GM06990 (cell line): Measurements from ENCODE around the gene PTCD1.

Experiments used
- DNase-seq: peaks from one replicate; pipeline ENCODE4 v3.0.0-alpha.2; 2011; ENCODE audit not compliant: insufficient read length; ENCODE audit errors: extremely low read depth
- H3K27me3 ChIP-seq: replicated peaks from 2 replicates; pipeline ENCODE4 v1.6.0; 2011; ENCODE audit warnings: low read length; ENCODE audit not compliant: control insufficient read depth, insufficient read depth
- H3K36me3 ChIP-seq: 2 replicates; pipeline ENCODE4 v1.5.1; 2011; ENCODE audit warnings: low read length; ENCODE audit not compliant: control insufficient read depth, insufficient read depth
- H3K4me3 ChIP-seq: replicated peaks from 2 replicates; pipeline ENCODE4 v1.5.1; 2011; ENCODE audit warnings: low read depth, mild to moderate bottlenecking, control low read depth, low read length
- TF ChIP-seq, protein P1 (sequence below): IDR thresholded peaks from 2 replicates; pipeline ENCODE4 v1.5.1; 2011; ENCODE audit warnings: low read length, control low read depth, mild to moderate bottlenecking, inconsistent platforms; ENCODE audit not compliant: insufficient read depth, poor library complexity, severe bottlenecking

PTCD1 gene

DNA sequence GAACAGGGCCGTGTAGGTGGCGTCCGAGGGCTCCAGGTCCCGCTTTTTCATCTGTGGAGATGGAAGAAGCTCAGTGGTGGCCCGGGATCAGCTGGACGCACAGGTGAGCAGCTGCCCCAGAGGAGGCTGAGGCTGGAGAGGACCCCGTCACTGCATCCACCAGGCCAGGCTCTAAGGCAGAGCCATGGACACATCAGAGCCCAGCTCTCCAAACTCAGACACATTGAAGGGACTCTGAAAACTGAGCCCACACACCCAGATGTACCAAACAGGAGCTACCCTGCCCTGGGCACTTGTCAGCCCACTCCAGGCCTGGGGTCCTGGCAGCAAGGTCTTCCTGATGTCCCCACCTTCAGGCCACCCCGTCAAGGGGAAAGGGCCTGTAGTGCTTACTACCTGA, 8.8 kb downstream of the PTCD1 start:
- H3K4me3 ChIP-seq: no peak overlapping the region
- no peaks in the 10 kb centered on the region for H3K27me3 ChIP-seq
- TF ChIP-seq, protein P1, sequence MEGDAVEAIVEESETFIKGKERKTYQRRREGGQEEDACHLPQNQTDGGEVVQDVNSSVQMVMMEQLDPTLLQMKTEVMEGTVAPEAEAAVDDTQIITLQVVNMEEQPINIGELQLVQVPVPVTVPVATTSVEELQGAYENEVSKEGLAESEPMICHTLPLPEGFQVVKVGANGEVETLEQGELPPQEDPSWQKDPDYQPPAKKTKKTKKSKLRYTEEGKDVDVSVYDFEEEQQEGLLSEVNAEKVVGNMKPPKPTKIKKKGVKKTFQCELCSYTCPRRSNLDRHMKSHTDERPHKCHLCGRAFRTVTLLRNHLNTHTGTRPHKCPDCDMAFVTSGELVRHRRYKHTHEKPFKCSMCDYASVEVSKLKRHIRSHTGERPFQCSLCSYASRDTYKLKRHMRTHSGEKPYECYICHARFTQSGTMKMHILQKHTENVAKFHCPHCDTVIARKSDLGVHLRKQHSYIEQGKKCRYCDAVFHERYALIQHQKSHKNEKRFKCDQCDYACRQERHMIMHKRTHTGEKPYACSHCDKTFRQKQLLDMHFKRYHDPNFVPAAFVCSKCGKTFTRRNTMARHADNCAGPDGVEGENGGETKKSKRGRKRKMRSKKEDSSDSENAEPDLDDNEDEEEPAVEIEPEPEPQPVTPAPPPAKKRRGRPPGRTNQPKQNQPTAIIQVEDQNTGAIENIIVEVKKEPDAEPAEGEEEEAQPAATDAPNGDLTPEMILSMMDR: no peak
- DNase-seq: no peak
- peaks cover 29% of the 10 kb centered on the region for H3K36me3 ChIP-seq

DNA sequence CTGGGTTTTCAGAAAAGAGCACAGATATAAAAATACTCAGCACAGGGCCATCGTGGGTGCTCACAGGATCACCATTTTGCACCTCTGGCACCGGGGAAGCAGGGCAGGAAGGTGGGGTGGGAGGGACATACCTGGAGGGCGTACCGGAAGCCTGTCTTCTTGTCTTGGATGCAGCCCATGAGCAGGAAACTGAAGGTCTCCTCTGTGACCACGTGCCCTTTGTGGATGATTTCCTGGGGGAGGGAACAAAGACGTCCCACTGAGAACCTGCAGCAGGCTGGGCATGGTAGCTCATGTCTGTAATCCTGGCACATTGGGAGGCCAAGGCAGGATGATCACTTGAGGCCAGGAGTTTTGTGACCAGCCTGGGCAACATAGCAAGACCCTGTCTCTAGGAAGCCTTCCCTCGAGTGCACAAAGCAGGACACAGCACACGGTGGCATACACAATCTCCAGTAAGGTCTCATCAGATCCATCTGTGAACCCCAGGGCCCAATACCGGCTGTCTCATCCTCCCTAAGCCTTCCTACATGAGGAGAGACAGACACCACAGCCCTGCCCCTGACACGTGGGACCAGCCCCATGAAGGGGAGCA, 9.5 kb downstream of the PTCD1 start:
- no peak for DNase-seq
- H3K36me3 ChIP-seq: peaks cover 31% of the 10 kb centered on the region

DNA sequence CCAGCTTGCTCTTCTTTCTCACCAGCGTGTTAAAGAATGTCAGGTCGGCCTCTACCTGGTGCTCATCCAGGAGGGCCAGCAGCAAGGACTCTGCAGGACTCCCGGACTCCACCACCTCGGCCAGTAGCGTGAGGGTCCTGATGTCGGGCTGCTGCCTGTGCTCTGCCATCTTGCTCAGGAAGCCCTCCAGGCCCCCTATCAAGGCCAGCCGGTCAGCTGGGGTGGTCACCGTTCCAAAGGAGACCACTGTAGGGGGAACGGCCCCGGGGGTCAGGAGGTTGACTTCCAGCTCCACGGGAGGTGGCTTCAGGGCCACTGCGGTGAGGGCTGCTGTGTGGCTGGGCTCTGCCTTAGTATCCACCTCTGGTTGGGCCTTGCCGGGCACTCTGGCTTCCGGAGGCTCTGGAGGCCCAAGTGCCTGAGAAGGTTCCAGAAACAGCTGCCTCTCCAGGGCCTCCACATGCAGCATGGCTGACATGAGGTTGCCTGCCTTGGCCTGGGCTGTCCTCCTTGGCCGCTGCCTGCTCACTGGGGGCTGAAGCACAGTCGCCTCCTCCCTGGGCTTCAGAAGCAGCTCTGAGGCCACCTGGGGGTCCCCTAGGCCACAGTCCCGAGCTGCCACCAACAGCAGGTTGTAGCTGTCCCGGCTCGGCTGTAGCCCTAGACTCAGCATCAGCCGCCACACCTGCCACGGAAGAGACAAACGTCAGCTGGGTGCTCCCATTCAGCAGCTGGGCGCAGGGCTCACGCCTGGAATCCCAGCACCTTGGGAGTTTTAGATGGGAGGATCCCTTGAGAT, 13.5 kb downstream of the PTCD1 start:
- Histone ChIP-seq H3K4me3 (no peak overlapping the region), H3K27me3 (no peaks in the 10 kb centered on the region), H3K36me3 (peaks cover 25% of the 10 kb centered on the region)
- no peak for DNase-seq
- TF ChIP-seq, protein P1: no peak

More for the DNA sequence above, 9.5 kb downstream of the PTCD1 start:
- TF ChIP-seq, protein P1: no peak
- Histone ChIP-seq H3K27me3 (no peaks in the 10 kb centered on the region), H3K4me3 (no peak overlapping the region)

GRCh38 chr7:99422625-99423024, 16.0 kb downstream of the PTCD1 start:
- TF ChIP-seq, protein P1: no peak
- H3K36me3 ChIP-seq: peaks cover 26% of the 10 kb centered on the region
- no peak overlapping the region for H3K4me3 ChIP-seq
- no peaks in the 10 kb centered on the region for H3K27me3 ChIP-seq
- DNase-seq: no peak

DNA sequence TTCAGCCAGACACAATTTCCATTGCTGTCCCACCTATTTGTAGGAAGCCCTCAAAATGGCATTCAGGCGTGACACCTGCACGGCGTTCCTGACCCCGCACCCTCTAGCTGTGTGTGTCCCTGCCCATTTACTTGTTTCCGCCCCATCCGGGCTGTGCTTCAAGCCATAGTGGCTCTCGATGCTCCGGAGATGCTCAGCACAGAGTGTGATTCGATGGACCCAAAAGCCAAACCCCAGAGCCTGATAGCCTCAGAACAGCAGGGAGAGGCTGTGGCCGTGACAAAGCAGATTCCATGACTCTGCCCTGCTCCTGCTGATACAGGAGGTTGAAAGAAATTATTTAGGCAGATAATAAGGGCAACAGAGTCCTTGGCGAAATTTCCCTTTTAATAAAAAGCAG, 16.4 kb downstream of the PTCD1 start:
- H3K36me3 ChIP-seq: peaks cover 31% of the 10 kb centered on the region
- TF ChIP-seq, protein P1: no peak
- H3K27me3 ChIP-seq: no peaks in the 10 kb centered on the region
- DNase-seq: no peak
- no peak overlapping the region for H3K4me3 ChIP-seq
